H1 (cell line): ENCODE measurements around the gene CMBL. TPM values are rescaled to one million over a fixed set of nuclear protein-coding genes. Genes with fewer than 3 reads are reported as not detected.

Source experiments
- CTCF ChIA-PET: fragments of 300-600 bp; sonication (Branson Sonifier 250); formaldehyde crosslinking; loops from one replicate; lab custom pipeline; 2021; ENCODE audit not compliant: partially characterized antibody; lab: Charles Lee
- POLR2A ChIA-PET: fragments of 300-600 bp; sonication (Branson Sonifier 250); formaldehyde crosslinking; loops from one replicate; lab custom pipeline; 2021; ENCODE audit warnings: inconsistent platforms; ENCODE audit not compliant: partially characterized antibody; lab: Charles Lee
- DNase-seq, 2 experiments: peaks; one replicate each; pipeline versions ENCODE4 v3.0.0 to v3.0.0-alpha.2; 2010 to 2022; ENCODE audit warnings: low spot score in 2 of 2, low read depth in 1 of 2, mixed read lengths in 1 of 2
- FAIRE-seq: peaks from 2 replicates; lab custom pipeline; 2011; peaks lifted over from hg19 to GRCh38; lab: Jason Lieb, UNC
- H2AFZ ChIP-seq: 2 replicates; pipeline ENCODE4 v1.8.1; 2012; ENCODE audit warnings: low read length, inconsistent platforms
- H2AK5ac ChIP-seq: 2 replicates; pipeline ENCODE4 v1.6.1; 2013; ENCODE audit warnings: low read depth, low read length
- H2BK120ac ChIP-seq: replicated peaks from 2 replicates; pipeline ENCODE3; 2013; ENCODE audit warnings: low read depth, low read length, inconsistent platforms
- H2BK12ac ChIP-seq: 2 replicates; pipeline ENCODE4 v1.6.1; 2013; ENCODE audit warnings: low read depth, low read length
- H2BK15ac ChIP-seq: 2 replicates; pipeline ENCODE4 v1.6.1; 2013; ENCODE audit warnings: low read length
- H2BK20ac ChIP-seq: 2 replicates; pipeline ENCODE4 v1.6.1; 2013; ENCODE audit warnings: low read length
- H2BK5ac ChIP-seq: 2 replicates; pipeline ENCODE4 v1.6.1; 2013; ENCODE audit warnings: low read depth, low read length
- H3K14ac ChIP-seq: 2 replicates; pipeline ENCODE4 v1.6.1; 2013; ENCODE audit warnings: inconsistent platforms; ENCODE audit not compliant: insufficient read length
- H3K18ac ChIP-seq: 2 replicates; pipeline ENCODE4 v1.6.1; 2013; ENCODE audit warnings: low read length; ENCODE audit errors: extremely low read depth
- H3K23ac ChIP-seq: 2 replicates; pipeline ENCODE4 v1.6.1; 2013; ENCODE audit warnings: inconsistent platforms; ENCODE audit not compliant: insufficient read length
- H3K23me2 ChIP-seq: 2 replicates; pipeline ENCODE4 v1.6.1; 2013; ENCODE audit warnings: low read depth, low read length
- H3K27ac ChIP-seq: 2 replicates; pipeline ENCODE4 v1.6.1; 2011; ENCODE audit warnings: low read depth, low read length, inconsistent platforms
- H3K27me3 ChIP-seq, 4 experiments: replicated peaks in 1 of 4; 1 replicate in 1 of 4; 2 replicates in 3 of 4; pipeline versions ENCODE4 v1.6.1 to v1.8.1; 2011 to 2013; ENCODE audit warnings: low read length in 3 of 4, mild to moderate bottlenecking in 3 of 4, inconsistent platforms in 2 of 4, mixed read lengths in 2 of 4, moderate library complexity in 1 of 4; ENCODE audit not compliant: control insufficient read depth in 3 of 4, insufficient read depth in 3 of 4; ENCODE audit errors: extremely low read depth in 1 of 4
- H3K36me3 ChIP-seq, 4 experiments: 2 replicates each; pipeline versions ENCODE4 v1.6.1 to v1.8.1; 2011 to 2013; ENCODE audit warnings: mild to moderate bottlenecking in 4 of 4, low read length in 3 of 4, moderate library complexity in 2 of 4, control low read depth in 1 of 4, inconsistent platforms in 1 of 4; ENCODE audit not compliant: insufficient read depth in 4 of 4, control insufficient read depth in 2 of 4
- H3K4ac ChIP-seq: replicated peaks from 2 replicates; pipeline ENCODE3; 2013; ENCODE audit warnings: low read length, low read depth, mixed read lengths, inconsistent platforms; ENCODE audit not compliant: insufficient read length
- H3K4me1 ChIP-seq, 4 experiments: replicated peaks in 1 of 4; 1 replicate in 1 of 4; 2 replicates in 3 of 4; pipeline versions ENCODE4 v1.6.1 to v1.8.1; 2011 to 2013; ENCODE audit warnings: low read length in 3 of 4, inconsistent platforms in 2 of 4, mixed read lengths in 1 of 4; ENCODE audit not compliant: insufficient read depth in 4 of 4, control insufficient read depth in 3 of 4
- H3K4me2 ChIP-seq, 2 experiments: 2 replicates each; pipeline versions ENCODE4 v1.6.1 to v1.8.1; 2011 to 2013; ENCODE audit warnings: low read depth in 2 of 2, low read length in 2 of 2, control low read depth in 1 of 2, inconsistent platforms in 1 of 2, mild to moderate bottlenecking in 1 of 2; ENCODE audit not compliant: insufficient read depth in 1 of 2
- H3K4me3 ChIP-seq, 4 experiments: fragments of 200-600, 300-600 bp in 1 of 4; sonication (generic), shearing (Covaris generic), sonication (Bioruptor Twin) in 1 of 4; 2 replicates each; pipeline versions ENCODE4 v1.5.1 to v1.8.1; 2011 to 2016; ENCODE audit warnings: low read length in 4 of 4, low read depth in 3 of 4, control low read depth in 2 of 4, inconsistent platforms in 2 of 4, mild to moderate bottlenecking in 2 of 4, mixed read lengths in 1 of 4, moderate library complexity in 1 of 4; ENCODE audit not compliant: insufficient read depth in 2 of 4; ENCODE audit errors: extremely low read depth in 1 of 4
- H3K56ac ChIP-seq: replicated peaks from 2 replicates; pipeline ENCODE3; 2013; ENCODE audit warnings: low read depth, mild to moderate bottlenecking, mixed read lengths, low read length, inconsistent platforms; ENCODE audit not compliant: insufficient read length
- H3K79me1 ChIP-seq: 2 replicates; pipeline ENCODE4 v1.6.1; 2013; ENCODE audit warnings: low read depth, low read length, control low read depth
- H3K79me2 ChIP-seq, 2 experiments: 2 replicates each; pipeline versions ENCODE4 v1.6.1 to v1.8.1; 2012 to 2013; ENCODE audit warnings: low read length in 2 of 2, mild to moderate bottlenecking in 2 of 2, inconsistent platforms in 1 of 2; ENCODE audit not compliant: insufficient read depth in 2 of 2, control insufficient read depth in 1 of 2
- H3K9ac ChIP-seq, 4 experiments: replicated peaks in 1 of 4; 1 replicate in 1 of 4; 2 replicates in 3 of 4; pipeline versions ENCODE4 v1.6.1 to v1.8.1; 2011 to 2013; ENCODE audit warnings: low read depth in 3 of 4, low read length in 3 of 4, control low read depth in 2 of 4, mild to moderate bottlenecking in 2 of 4, moderate library complexity in 2 of 4, inconsistent platforms in 1 of 4; ENCODE audit errors: extremely low read depth in 1 of 4
- H3K9me3 ChIP-seq, 2 experiments: 2 replicates each; pipeline versions ENCODE4 v1.6.1 to v1.8.1; 2012 to 2013; ENCODE audit warnings: mild to moderate bottlenecking in 2 of 2, moderate library complexity in 2 of 2, control low read depth in 1 of 2, inconsistent platforms in 1 of 2, low read depth in 1 of 2, low read length in 1 of 2, mixed read lengths in 1 of 2; ENCODE audit not compliant: insufficient read depth in 2 of 2
- H4K20me1 ChIP-seq, 2 experiments: replicated peaks in 1 of 2; 2 replicates each; pipeline versions ENCODE3 to v1.8.1; 2011 to 2013; ENCODE audit warnings: inconsistent platforms in 2 of 2, low read length in 2 of 2, mild to moderate bottlenecking in 1 of 2; ENCODE audit not compliant: insufficient read depth in 2 of 2, control insufficient read depth in 1 of 2
- H4K5ac ChIP-seq: 2 replicates; pipeline ENCODE4 v1.6.1; 2013; ENCODE audit warnings: low read length, low read depth, mixed read lengths, inconsistent platforms; ENCODE audit not compliant: insufficient read length
- H4K8ac ChIP-seq: 2 replicates; pipeline ENCODE4 v1.8.0; 2013; ENCODE audit warnings: mild to moderate bottlenecking, moderate library complexity, low read length, inconsistent platforms; ENCODE audit not compliant: insufficient read depth; ENCODE audit errors: extremely low read depth
- H4K91ac ChIP-seq: replicated peaks from 2 replicates; pipeline ENCODE3; 2013; ENCODE audit warnings: low read length, mixed read lengths, inconsistent platforms; ENCODE audit not compliant: insufficient read length
- CREB1 ChIP-seq: IDR thresholded peaks from 2 replicates; pipeline ENCODE4 v1.6.1; 2012; ENCODE audit warnings: inconsistent platforms
- CTBP2 ChIP-seq: IDR thresholded peaks from 2 replicates; pipeline ENCODE4 v1.7.0; 2011; ENCODE audit warnings: borderline replicate concordance, mild to moderate bottlenecking, moderate library complexity, mixed read lengths, low read length; ENCODE audit not compliant: insufficient read depth, insufficient read length
- KDM4A ChIP-seq: IDR thresholded peaks from one replicate; pipeline ENCODE4 v1.7.1; 2012; ENCODE audit warnings: low read depth, mild to moderate bottlenecking, moderate library complexity, low read length, inconsistent platforms; ENCODE audit not compliant: severe bottlenecking
- NRF1 ChIP-seq: IDR thresholded peaks from 2 replicates; pipeline ENCODE4 v1.6.1; 2011; ENCODE audit warnings: mild to moderate bottlenecking, low read depth, low read length, improper control_type of control experiment
- POU5F1 ChIP-seq: IDR thresholded peaks from 2 replicates; pipeline ENCODE4 v1.6.1; 2011; ENCODE audit warnings: low read depth, mild to moderate bottlenecking, low read length, moderate library complexity
- SAP30 ChIP-seq: fragments of 300-600 bp; sonication (generic); IDR thresholded peaks from 2 replicates; pipeline ENCODE4 v1.7.1; 2012; ENCODE audit warnings: low read length, moderate library complexity, mild to moderate bottlenecking, inconsistent platforms; ENCODE audit not compliant: insufficient read depth, insufficient replicate concordance
- SIN3A ChIP-seq, 2 experiments: IDR thresholded peaks in 1 of 2; conservative IDR thresholded peaks in 1 of 2; 2 replicates each; pipeline ENCODE4 v1.6.1; 2011 to 2012; ENCODE audit warnings: low read length in 2 of 2, improper control_type of control experiment in 1 of 2, low read depth in 1 of 2, mild to moderate bottlenecking in 1 of 2
- SIX5 ChIP-seq: IDR thresholded peaks from 2 replicates; pipeline ENCODE4 v1.6.1; 2011; ENCODE audit warnings: mild to moderate bottlenecking, low read depth, low read length
- SP4 ChIP-seq: IDR thresholded peaks from 2 replicates; pipeline ENCODE4 v1.6.1; 2012; ENCODE audit warnings: low read length, inconsistent platforms
- TCF12 ChIP-seq: IDR thresholded peaks from 2 replicates; pipeline ENCODE4 v1.6.1; 2011; ENCODE audit warnings: low read depth, mild to moderate bottlenecking, low read length
- USF2 ChIP-seq: IDR thresholded peaks from 2 replicates; pipeline ENCODE4 v1.6.1; 2011; ENCODE audit warnings: low read length, improper control_type of control experiment
- YY1 ChIP-seq: IDR thresholded peaks from 2 replicates; pipeline ENCODE4 v1.6.1; 2011; ENCODE audit warnings: low read depth, mild to moderate bottlenecking, low read length
- WGBS, 2 experiments: shearing (Covaris generic) in 1 of 2; methylation state at CpG; one replicate each; pipeline versions ENCODE4 v1.1.6 to v1.1.7; 2013 to 2015; ENCODE audit warnings: low lambda C conversion rate in 2 of 2, mixed read lengths in 2 of 2, inconsistent platforms in 1 of 2, low coverage in 1 of 2, missing lambda C conversion rate in 1 of 2; ENCODE audit not compliant: insufficient replicate concordance in 2 of 2, insufficient coverage in 1 of 2, insufficient read length in 1 of 2; ENCODE audit errors: extremely low coverage in 1 of 2, missing lambda C conversion rate in 1 of 2; 5-methylcytosine and 5-hydroxymethylcytosine counted together
- polyA plus RNA-seq, 7 experiments: library from polyadenylated mRNA; depleted of rRNA in 3 of 7; stranded (reverse) in 5 of 7; unstranded in 2 of 7; fragments of >200 nt in 5 of 7; fragments of 200-250 nt in 2 of 7; gene quantifications; 1 replicate in 5 of 7; 2 replicates in 1 of 7; 4 replicates in 1 of 7; pipeline versions ENCODE4 v1.2.1 to v1.2.3, GENCODE V29; 2011 to 2013; ENCODE audit warnings: missing spikeins in 2 of 7, mixed read lengths in 2 of 7
- total RNA-seq: library from RNA; stranded (reverse); fragmentation: NEBNext Ultra II Directional; extraction: Animal tissue kit (Norgen Biotek cat#: 25700); gene quantifications from 2 replicates; pipeline ENCODE4 v1.2.1, GENCODE V29; 2021

The CMBL gene
- total and polyA plus RNA-seq, 2 of the 8 experiments (the other 6 are each of a cell fraction or from before 2014, with no cell fraction given): 27.9 to 32.1 TPM

- CTCF ChIA-PET: interaction anchor here (1.5 to 3.5 kb wide), 3 partner anchors 17 to 121 kb away, joined by 4 to 14 read pairs (median 7); no protein-coding TSS in a partner anchor
- TF ChIP-seq SAP30 (no peak), SP4 (no peak), KDM4A (no peak), POU5F1 (no peak), YY1 (no peak), CTBP2 (no peak), TCF12 (no peak), USF2 (no peak), NRF1 (no peak), SIN3A (conservative IDR thresholded peaks at IDR 0.05 in 1 of 2, IDR thresholded peaks at IDR 0.05 in 1 of 2; ENCODE audit: low read depth in 1 of 2, low read length in 2 of 2) (no peak), CREB1 (no peak), SIX5 (no peak)
Measured at GRCh38 chr5:10303201-10303600, 4.5 kb downstream of the CMBL start.

More at GRCh38 chr5:10303201-10303600, 4.5 kb downstream of the CMBL start:
- peaks cover 0 to 2% (median 0%) of the 10 kb centered on the region in 4 experiments; a peak in 1 of 7 replicates for H3K27me3 ChIP-seq
- H2BK120ac ChIP-seq: no peak overlapping the region
- H3K4ac ChIP-seq: no peak overlapping the region
- peaks cover 0 to 6% of the 10 kb centered on the region in 2 experiments for H4K20me1 ChIP-seq
- no peaks in the 10 kb centered on the region for H3K36me3 ChIP-seq
- H3K4me2 ChIP-seq: no peak overlapping the region
- DNase-seq: no peak
- H4K8ac ChIP-seq: no peak overlapping the region
- no peak overlapping the region for H3K4me3 ChIP-seq
- no peak overlapping the region for H3K18ac ChIP-seq
- no peaks in the 10 kb centered on the region for H3K79me1 ChIP-seq
- WGBS, 2 experiments: 85% methylated on average over 2 of the region's 2 CpGs; no CpG with 5 or more reads in 1 of the 2 experiments
- no peak overlapping the region for H2BK20ac ChIP-seq
- H3K79me2 ChIP-seq: no peaks in the 10 kb centered on the region
- no peak overlapping the region for H2BK5ac ChIP-seq
- peaks cover 0 to 6% (median 4%) of the 10 kb centered on the region in 4 experiments; a peak in 5 of 7 replicates for H3K4me1 ChIP-seq
- H3K9ac ChIP-seq: no peak overlapping the region
- no peak for FAIRE-seq
- no peak overlapping the region for H2AFZ ChIP-seq
- no peak overlapping the region for H3K23ac ChIP-seq
- no peak overlapping the region for H2BK15ac ChIP-seq
- no peak overlapping the region for H4K91ac ChIP-seq
- H4K5ac ChIP-seq: no peak overlapping the region
- no peak overlapping the region for H2AK5ac ChIP-seq
- peaks cover 6% of the 10 kb centered on the region for H3K23me2 ChIP-seq
- no peak overlapping the region for H3K56ac ChIP-seq
- 0 out of 4 replicates have a peak, but pooled peaks cover 0 to 5% of the 10 kb centered on the region in 2 experiments for H3K9me3 ChIP-seq
- H3K14ac ChIP-seq: no peak overlapping the region
- H3K27ac ChIP-seq: no peak overlapping the region
- H2BK12ac ChIP-seq: no peak overlapping the region
- POLR2A ChIA-PET: interaction anchor here (1.2 kb wide), 1 partner anchor 52 kb away, joined by 3 read pairs; no protein-coding TSS in a partner anchor
